HL-60 (cell line): ENCODE data around the gene PRR14L.
"Not testable (repeated sequence)": the region's sequence is repeated elsewhere in the genome, so short reads cannot be mapped to it uniquely, and the experiment has no call there.

Source experiments
- DNase-seq, 2 experiments: peaks; one replicate each; pipeline ENCODE4 v3.0.0-alpha.2; 2010 to 2020; ENCODE audit warnings: low read depth in 1 of 2, low spot score in 1 of 2
- H3K27ac ChIP-seq: fragments of 250-450 bp; sonication (Bioruptor Pico); replicated peaks from 2 replicates; pipeline ENCODE4 v1.5.1; 2020; ENCODE audit warnings: mild to moderate bottlenecking, moderate library complexity
- H3K27me3 ChIP-seq: fragments of 250-450 bp; sonication (Bioruptor Pico); 2 replicates; pipeline ENCODE4 v1.5.1; 2021; ENCODE audit warnings: mild to moderate bottlenecking, moderate library complexity; ENCODE audit not compliant: insufficient read depth, poor library complexity, severe bottlenecking
- H3K4me3 ChIP-seq: replicated peaks from 2 replicates; pipeline ENCODE4 v1.5.1; 2011; ENCODE audit warnings: mild to moderate bottlenecking, control low read depth, low read length; ENCODE audit not compliant: insufficient read depth
- CTCF ChIP-seq: IDR thresholded peaks from one replicate; pipeline ENCODE4 v1.5.1; 2011; ENCODE audit warnings: low read length, control low read depth, inconsistent platforms; ENCODE audit not compliant: insufficient read depth
- GABPA ChIP-seq: IDR thresholded peaks from 2 replicates; pipeline ENCODE4 v1.6.1; 2012; ENCODE audit warnings: low read depth
- POLR2AphosphoS5 ChIP-seq: IDR thresholded peaks from 2 replicates; pipeline ENCODE4 v1.6.1; 2012; ENCODE audit warnings: low read depth
- REST ChIP-seq: IDR thresholded peaks from 2 replicates; pipeline ENCODE4 v1.6.1; 2012; ENCODE audit warnings: low read depth; ENCODE audit not compliant: insufficient replicate concordance
- SPI1 ChIP-seq: IDR thresholded peaks from 2 replicates; pipeline ENCODE4 v1.6.1; 2012; ENCODE audit warnings: low read depth, mild to moderate bottlenecking, borderline replicate concordance
- long read RNA-seq: library from polyadenylated mRNA; unstranded; transcript quantifications from one replicate; pipeline ENCODE4 v2.0.0, GENCODE V29; 2020

The PRR14L gene
- long read RNA-seq, transcript PRR14L-206 (3 exons, 718 nt), result major isoform, 6 of 66 reads
- long read RNA-seq, partial matches to known transcripts, result 30 of 66 reads
- long read RNA-seq, other reads (novel, unspliced or antisense), result 30 of 66 reads

GRCh38 chr22:31749636-31750364, at the start of gene PRR14L:
Gene PRR14L (minus strand): TSS chr22:31750132. CDS start chr22:31738860, 11,272 bp downstream.
- TF ChIP-seq GABPA, result peak; percentile 43; the same call in 1 of the 2 replicates
- TF ChIP-seq SPI1, result peak; percentile 99
- peak; percentile 93 for TF ChIP-seq POLR2AphosphoS5
- no peak for TF ChIP-seq CTCF
- TF ChIP-seq REST, result peak; percentile 73
- Histone ChIP-seq H3K4me3 (peak within 1 kb of the TSS; percentile 69), H3K27me3 (no peaks in the 10 kb centered on the region), H3K27ac (peak within 1 kb of the TSS; percentile 95)
- DNase-seq, result peak; percentile 96 to 99

- DNase-seq, H3K27me3 ChIP-seq, H3K27ac ChIP-seq, H3K4me3 ChIP-seq: not testable (repeated sequence)
These were observed 49.4 kb upstream of the PRR14L start for GRCh38 chr22:31799358-31799757.

GRCh38 chr22:31790240-31790639, 40.3 kb upstream of the PRR14L start:
- no peaks in the 10 kb centered on the region for H3K27me3 ChIP-seq
- no peak for DNase-seq
- H3K27ac ChIP-seq, result no peak overlapping the region
- no peak overlapping the region for H3K4me3 ChIP-seq
- no peak for TF ChIP-seq CTCF

- no peak for DNase-seq
- Histone ChIP-seq H3K27me3 (no peaks in the 10 kb centered on the region), H3K27ac (no peak overlapping the region), H3K4me3 (no peak overlapping the region)
- TF ChIP-seq POLR2AphosphoS5, result no peak
- no peak for TF ChIP-seq GABPA
- TF ChIP-seq REST, result no peak
- TF ChIP-seq CTCF, result no peak
- TF ChIP-seq SPI1, result no peak
These were observed 39.9 kb upstream of the PRR14L start for GRCh38 chr22:31789803-31790202.
